ENCODE data around the gene ANKMY1. TPM values are rescaled to one million over a fixed set of nuclear protein-coding genes. Genes with fewer than 3 reads are reported as not detected.

Gene ANKMY1
- total and polyA plus RNA-seq, 2 of the 8 experiments (the other 6 are each of a cell fraction or from before 2014, with no cell fraction given), result 4.5 to 4.8 TPM

DNA sequence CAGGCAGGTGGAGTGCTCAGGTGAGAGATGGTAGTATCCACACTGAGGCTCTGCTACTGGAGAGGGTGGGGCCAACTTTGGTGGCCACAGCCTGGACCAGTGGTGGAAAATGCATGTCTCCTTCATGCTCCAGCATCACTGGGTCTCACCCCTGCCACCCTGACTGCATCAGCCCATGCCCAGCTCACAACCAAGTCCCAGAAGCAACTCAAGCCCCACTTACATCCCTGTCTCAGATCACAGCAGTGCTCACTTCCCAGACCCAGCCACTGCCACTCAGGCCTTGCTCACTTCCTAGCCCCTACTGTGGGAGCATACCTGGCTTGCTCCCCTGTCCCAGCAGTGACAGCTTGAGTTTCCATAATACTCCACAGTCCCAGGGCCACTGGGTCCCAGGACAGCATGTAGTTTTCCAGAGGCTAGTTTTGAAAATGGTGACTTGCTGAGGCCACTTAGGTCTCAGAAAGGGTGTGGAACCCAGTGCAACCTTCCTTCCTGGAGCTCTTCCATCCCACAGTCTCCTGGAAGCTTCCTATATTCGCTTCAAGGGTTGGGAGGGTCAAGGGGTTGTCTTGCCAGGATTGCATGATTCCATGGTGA is 63.5 kb downstream of the ANKMY1 start:
- Histone ChIP-seq H3K9me3 (ENCODE audit: insufficient read depth in 2 of 2, low read depth in 1 of 2, low read length in 1 of 2) (peaks cover 19 to 25% of the 10 kb centered on the region in 2 experiments), H2AK5ac (ENCODE audit: low read depth, low read length) (no peak overlapping the region), H4K91ac (replicated peaks; ENCODE audit: insufficient read length, low read length) (no peak overlapping the region), H4K8ac (ENCODE audit: extremely low read depth, insufficient read depth, low read length) (no peak overlapping the region), H3K14ac (ENCODE audit: insufficient read length) (no peak overlapping the region), H2BK15ac (ENCODE audit: low read length) (no peak overlapping the region), H3K23ac (ENCODE audit: insufficient read length) (no peak overlapping the region), H3K4ac (replicated peaks; ENCODE audit: insufficient read length, low read depth, low read length) (no peak overlapping the region), H2BK20ac (ENCODE audit: low read length) (no peak overlapping the region), H2AFZ (ENCODE audit: low read length) (no peak overlapping the region), H3K79me1 (ENCODE audit: low read depth, low read length) (no peaks in the 10 kb centered on the region), H3K18ac (ENCODE audit: extremely low read depth, low read length) (no peak overlapping the region), H3K9ac (replicated peaks in 1 of 4; ENCODE audit: extremely low read depth in 1 of 4, low read depth in 3 of 4, low read length in 3 of 4) (no peak overlapping the region), H2BK120ac (replicated peaks; ENCODE audit: low read depth, low read length) (no peak overlapping the region), H3K27me3 (replicated peaks in 1 of 4; ENCODE audit: control insufficient read depth in 3 of 4, extremely low read depth in 1 of 4, insufficient read depth in 3 of 4, low read length in 3 of 4) (0 out of 7 replicates have a peak, but pooled peaks cover 0 to 3% (median 0%) of the 10 kb centered on the region in 4 experiments), H3K23me2 (ENCODE audit: low read depth, low read length) (no peaks in the 10 kb centered on the region), H3K4me1 (replicated peaks in 1 of 4; ENCODE audit: control insufficient read depth in 3 of 4, insufficient read depth in 4 of 4, low read length in 3 of 4) (no peaks in the 10 kb centered on the region), H3K27ac (ENCODE audit: low read depth, low read length) (no peak overlapping the region), H3K4me2 (ENCODE audit: insufficient read depth in 1 of 2, low read depth in 2 of 2, low read length in 2 of 2) (no peak overlapping the region), H3K4me3 (ENCODE audit: extremely low read depth in 1 of 4, insufficient read depth in 2 of 4, low read depth in 3 of 4, low read length in 4 of 4) (no peak overlapping the region), H3K36me3 (ENCODE audit: control insufficient read depth in 2 of 4, insufficient read depth in 4 of 4, low read length in 3 of 4) (no peaks in the 10 kb centered on the region), H4K20me1 (replicated peaks in 1 of 2; ENCODE audit: control insufficient read depth in 1 of 2, insufficient read depth in 2 of 2, low read length in 2 of 2) (no peaks in the 10 kb centered on the region), H3K79me2 (ENCODE audit: control insufficient read depth in 1 of 2, insufficient read depth in 2 of 2, low read length in 2 of 2) (no peaks in the 10 kb centered on the region), H3K56ac (replicated peaks; ENCODE audit: insufficient read length, low read depth, low read length) (no peak overlapping the region), H2BK12ac (ENCODE audit: low read depth, low read length) (no peak overlapping the region), H4K5ac (ENCODE audit: insufficient read length, low read depth, low read length) (no peak overlapping the region), H2BK5ac (ENCODE audit: low read depth, low read length) (no peak overlapping the region)
- FAIRE-seq (no peak), DNase-seq (ENCODE audit: low read depth in 1 of 2, low spot score in 2 of 2) (no peak)
- CTCF ChIA-PET (ENCODE audit: partially characterized antibody), result interaction anchor here (0.6 to 3.4 kb wide), 4 partner anchors 20 to 163 kb away, joined by 3 to 9 read pairs (median 4); no protein-coding TSS in a partner anchor
- 82% methylated on average over 1 of the region's 1 CpG; no CpG with 5 or more reads in 1 of the 2 experiments for WGBS, 2 experiments (ENCODE audit: extremely low coverage in 1 of 2, insufficient coverage in 1 of 2, insufficient read length in 1 of 2, insufficient replicate concordance in 2 of 2, low coverage in 1 of 2, low lambda C conversion rate in 2 of 2, missing lambda C conversion rate in 1 of 2)
- POLR2A ChIA-PET (ENCODE audit: partially characterized antibody), result no interaction called here
